ENCODE measurements around the gene PRKCZ.

DNA sequence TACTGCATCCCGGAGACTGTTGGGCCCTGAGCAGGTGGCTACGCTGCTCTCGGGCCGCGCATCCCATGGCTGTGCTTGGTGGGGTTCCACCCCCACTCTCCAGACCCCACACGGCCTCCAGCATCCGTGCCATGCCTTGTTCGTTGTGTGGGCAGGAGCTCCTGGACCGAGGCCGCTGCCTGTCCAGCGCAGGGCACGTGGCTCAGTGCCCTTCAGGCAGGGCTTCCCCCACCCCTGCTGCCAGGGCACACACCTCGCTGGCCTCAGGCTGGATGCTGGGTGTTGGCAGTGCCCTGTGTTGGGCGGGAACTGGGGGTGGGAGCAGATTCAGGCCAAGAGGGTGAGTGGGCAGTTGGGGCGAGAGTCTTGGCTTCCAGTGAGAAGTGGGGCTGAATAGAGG is 9.9 kb downstream of the PRKCZ start:
- TF ChIP-seq, protein P1, sequence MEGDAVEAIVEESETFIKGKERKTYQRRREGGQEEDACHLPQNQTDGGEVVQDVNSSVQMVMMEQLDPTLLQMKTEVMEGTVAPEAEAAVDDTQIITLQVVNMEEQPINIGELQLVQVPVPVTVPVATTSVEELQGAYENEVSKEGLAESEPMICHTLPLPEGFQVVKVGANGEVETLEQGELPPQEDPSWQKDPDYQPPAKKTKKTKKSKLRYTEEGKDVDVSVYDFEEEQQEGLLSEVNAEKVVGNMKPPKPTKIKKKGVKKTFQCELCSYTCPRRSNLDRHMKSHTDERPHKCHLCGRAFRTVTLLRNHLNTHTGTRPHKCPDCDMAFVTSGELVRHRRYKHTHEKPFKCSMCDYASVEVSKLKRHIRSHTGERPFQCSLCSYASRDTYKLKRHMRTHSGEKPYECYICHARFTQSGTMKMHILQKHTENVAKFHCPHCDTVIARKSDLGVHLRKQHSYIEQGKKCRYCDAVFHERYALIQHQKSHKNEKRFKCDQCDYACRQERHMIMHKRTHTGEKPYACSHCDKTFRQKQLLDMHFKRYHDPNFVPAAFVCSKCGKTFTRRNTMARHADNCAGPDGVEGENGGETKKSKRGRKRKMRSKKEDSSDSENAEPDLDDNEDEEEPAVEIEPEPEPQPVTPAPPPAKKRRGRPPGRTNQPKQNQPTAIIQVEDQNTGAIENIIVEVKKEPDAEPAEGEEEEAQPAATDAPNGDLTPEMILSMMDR (IDR thresholded peaks at IDR 0.05) = no peak
- no peak for TF ChIP-seq POLR2A (IDR thresholded peaks at IDR 0.05)
- TF ChIP-seq POLR2AphosphoS5 (IDR thresholded peaks at IDR 0.05) = no peak
